Measurements from ENCODE around the gene MAGI2. TPM values are rescaled to one million over a fixed set of nuclear protein-coding genes. Genes with fewer than 3 reads are reported as not detected.

MAGI2 gene
- total RNA-seq, 2 experiments from 2014 or later: 0.03 to 0.17 TPM

- no TSS peak for BruUV-seq (replicated peaks)
- no peak for TF ChIP-seq CTCF (conservative IDR thresholded peaks at IDR 0.05; ENCODE audit: low read length)
- TF ChIP-seq EZH2phosphoT487 (IDR thresholded peaks at IDR 0.05; ENCODE audit: borderline replicate concordance, low read depth, low read length): no peak
- Histone ChIP-seq H3K4me1 (ENCODE audit: insufficient read depth, low read length, poor library complexity, severe bottlenecking) (no peaks in the 10 kb centered on the region), H4K20me1 (ENCODE audit: insufficient read depth, low read length) (no peaks in the 10 kb centered on the region), H3K27ac (ENCODE audit: low read depth, low read length, poor library complexity, severe bottlenecking) (no peak overlapping the region), H3K9me2 (ENCODE audit: insufficient read depth, low read length) (no peaks in the 10 kb centered on the region), H3K79me2 (ENCODE audit: insufficient read depth, low read depth, low read length) (no peaks in the 10 kb centered on the region), H3K4me3 (ENCODE audit: low read depth, low read length, poor library complexity, severe bottlenecking) (no peak overlapping the region), H3K9me3 (ENCODE audit: low read length) (no peaks in the 10 kb centered on the region), H2AFZ (ENCODE audit: low read length) (no peak overlapping the region), H3K4me2 (ENCODE audit: low read length) (no peak overlapping the region), H3K36me3 (ENCODE audit: insufficient read depth, low read length) (no peaks in the 10 kb centered on the region)
- POLR2A ChIA-PET: no interaction called here
- DNase-seq (ENCODE audit: low spot score): no peak
- intact Hi-C loops (cut with micrococcal nuclease; ENCODE audit: unreplicated experiment): no loop called here
- CTCF ChIA-PET (ENCODE audit: unreplicated experiment): no interaction called here
These were observed 882.2 kb downstream of the MAGI2 start for GRCh38 chr7:78571292-78571691.

- H3K4me3 ChIP-seq (ENCODE audit: low read depth, low read length, poor library complexity, severe bottlenecking): no peak overlapping the region
- TF ChIP-seq CTCF (conservative IDR thresholded peaks at IDR 0.05; ENCODE audit: low read length): no peak
- no peak for TF ChIP-seq EZH2phosphoT487 (IDR thresholded peaks at IDR 0.05; ENCODE audit: borderline replicate concordance, low read depth, low read length)
- H3K79me2 ChIP-seq (ENCODE audit: insufficient read depth, low read depth, low read length): no peaks in the 10 kb centered on the region
- no TSS peak for BruUV-seq (replicated peaks)
- no peak overlapping the region for H2AFZ ChIP-seq (ENCODE audit: low read length)
- CTCF ChIA-PET (ENCODE audit: unreplicated experiment): no interaction called here
- H3K4me2 ChIP-seq (ENCODE audit: low read length): no peak overlapping the region
- POLR2A ChIA-PET: no interaction called here
- no peaks in the 10 kb centered on the region for H3K9me2 ChIP-seq (ENCODE audit: insufficient read depth, low read length)
- H4K20me1 ChIP-seq (ENCODE audit: insufficient read depth, low read length): no peaks in the 10 kb centered on the region
- H3K36me3 ChIP-seq (ENCODE audit: insufficient read depth, low read length): no peaks in the 10 kb centered on the region
- no peaks in the 10 kb centered on the region for H3K4me1 ChIP-seq (ENCODE audit: insufficient read depth, low read length, poor library complexity, severe bottlenecking)
- H3K27ac ChIP-seq (ENCODE audit: low read depth, low read length, poor library complexity, severe bottlenecking): no peak overlapping the region
- DNase-seq (ENCODE audit: low spot score): no peak
- H3K9me3 ChIP-seq (ENCODE audit: low read length): no peaks in the 10 kb centered on the region
- intact Hi-C loops (cut with micrococcal nuclease; ENCODE audit: unreplicated experiment): no loop called here
These were observed 884.8 kb downstream of the MAGI2 start for GRCh38 chr7:78568690-78569089.

- no peak overlapping the region for H3K27ac ChIP-seq (ENCODE audit: low read depth, low read length, poor library complexity, severe bottlenecking)
- BruUV-seq (replicated peaks): no TSS peak
- no peaks in the 10 kb centered on the region for H3K9me2 ChIP-seq (ENCODE audit: insufficient read depth, low read length)
- TF ChIP-seq EZH2phosphoT487 (IDR thresholded peaks at IDR 0.05; ENCODE audit: borderline replicate concordance, low read depth, low read length): no peak
- no peak for TF ChIP-seq CTCF (conservative IDR thresholded peaks at IDR 0.05; ENCODE audit: low read length)
- H3K4me1 ChIP-seq (ENCODE audit: insufficient read depth, low read length, poor library complexity, severe bottlenecking): no peaks in the 10 kb centered on the region
- H3K36me3 ChIP-seq (ENCODE audit: insufficient read depth, low read length): no peaks in the 10 kb centered on the region
- POLR2A ChIA-PET: no interaction called here
- H3K4me3 ChIP-seq (ENCODE audit: low read depth, low read length, poor library complexity, severe bottlenecking): no peak overlapping the region
- intact Hi-C loops (cut with micrococcal nuclease; ENCODE audit: unreplicated experiment): no loop called here
- no peak overlapping the region for H2AFZ ChIP-seq (ENCODE audit: low read length)
- H4K20me1 ChIP-seq (ENCODE audit: insufficient read depth, low read length): no peaks in the 10 kb centered on the region
- no peak overlapping the region for H3K4me2 ChIP-seq (ENCODE audit: low read length)
- no peak for DNase-seq (ENCODE audit: low spot score)
- H3K79me2 ChIP-seq (ENCODE audit: insufficient read depth, low read depth, low read length): no peaks in the 10 kb centered on the region
- CTCF ChIA-PET (ENCODE audit: unreplicated experiment): no interaction called here
- no peaks in the 10 kb centered on the region for H3K9me3 ChIP-seq (ENCODE audit: low read length)
These were observed 885.6 kb downstream of the MAGI2 start for GRCh38 chr7:78567836-78568235.
